Prostate gland (tissue), 2 donors: ENCODE results near the gene COL13A1. TPM values are rescaled to one million over a fixed set of nuclear protein-coding genes. Genes with fewer than 3 reads are reported as not detected.

Experiments used
- DNase-seq: peaks from one replicate; pipeline ENCODE4 v3.0.0-alpha.2; 2019; ENCODE audit warnings: low spot score
- H3K27ac ChIP-seq, 2 donors: fragments of 200-600 bp; sonication (generic); 2 replicates each; pipeline ENCODE4 v1.5.1; 2017 to 2019
- H3K27me3 ChIP-seq: fragments of 200-600 bp; sonication (generic); replicated peaks from 2 replicates; pipeline ENCODE4 v1.5.1; 2019; ENCODE audit not compliant: insufficient read depth
- H3K36me3 ChIP-seq, 2 donors: fragments of 200-600 bp; sonication (generic); 1 replicate in 1 of 2; 2 replicates in 1 of 2; pipeline versions ENCODE4 v1.5.1 to v1.8.1; 2017 to 2019
- H3K4me1 ChIP-seq: fragments of 200-600 bp; sonication (generic); replicated peaks from 2 replicates; pipeline ENCODE4 v1.5.1; 2019
- H3K4me3 ChIP-seq, 2 donors: fragments of 200-600 bp; sonication (generic); 2 replicates each; pipeline ENCODE4 v1.5.1; 2017 to 2019
- H3K9me3 ChIP-seq: fragments of 200-600 bp; sonication (generic); 2 replicates; pipeline ENCODE4 v1.5.1; 2017
- CTCF ChIP-seq, 4 experiments: fragments of 200-600 bp in 2 of 4; fragments of 450-650 bp in 2 of 4; sonication (generic) in 2 of 4; IDR thresholded peaks; 1 replicate in 3 of 4; 2 replicates in 1 of 4; pipeline ENCODE4 v1.5.1; 2016 to 2019; ENCODE audit warnings: antibody characterized with exemption in 4 of 4, mild to moderate bottlenecking in 2 of 4, moderate library complexity in 2 of 4
- POLR2A ChIP-seq: fragments of 450-650 bp; IDR thresholded peaks from one replicate; pipeline ENCODE4 v1.6.1; 2016; ENCODE audit warnings: antibody characterized with exemption, mild to moderate bottlenecking
- POLR2AphosphoS5 ChIP-seq: sonication (generic); formaldehyde crosslinking; IDR thresholded peaks from one replicate; pipeline ENCODE4 v1.6.1; 2017; ENCODE audit warnings: antibody characterized with exemption
- WGBS: methylation state at CpG from one replicate; pipeline ENCODE4 v1.1.5; 2018; 5-methylcytosine and 5-hydroxymethylcytosine counted together
- intact Hi-C: fragments of 100-400 bp; cut with DNase I; formaldehyde crosslinking; loops from one replicate; pipeline ENCODE4 v1.14.2; 2022
- total RNA-seq, 2 donors: library from RNA; depleted of rRNA; stranded (reverse); fragments of >200 nt; gene quantifications; one replicate each; pipeline ENCODE4 v1.1.0, GENCODE V29; 2016

The COL13A1 gene
- total RNA-seq, 2 donors from 2014 or later, result 2.1 to 3.0 TPM

DNA sequence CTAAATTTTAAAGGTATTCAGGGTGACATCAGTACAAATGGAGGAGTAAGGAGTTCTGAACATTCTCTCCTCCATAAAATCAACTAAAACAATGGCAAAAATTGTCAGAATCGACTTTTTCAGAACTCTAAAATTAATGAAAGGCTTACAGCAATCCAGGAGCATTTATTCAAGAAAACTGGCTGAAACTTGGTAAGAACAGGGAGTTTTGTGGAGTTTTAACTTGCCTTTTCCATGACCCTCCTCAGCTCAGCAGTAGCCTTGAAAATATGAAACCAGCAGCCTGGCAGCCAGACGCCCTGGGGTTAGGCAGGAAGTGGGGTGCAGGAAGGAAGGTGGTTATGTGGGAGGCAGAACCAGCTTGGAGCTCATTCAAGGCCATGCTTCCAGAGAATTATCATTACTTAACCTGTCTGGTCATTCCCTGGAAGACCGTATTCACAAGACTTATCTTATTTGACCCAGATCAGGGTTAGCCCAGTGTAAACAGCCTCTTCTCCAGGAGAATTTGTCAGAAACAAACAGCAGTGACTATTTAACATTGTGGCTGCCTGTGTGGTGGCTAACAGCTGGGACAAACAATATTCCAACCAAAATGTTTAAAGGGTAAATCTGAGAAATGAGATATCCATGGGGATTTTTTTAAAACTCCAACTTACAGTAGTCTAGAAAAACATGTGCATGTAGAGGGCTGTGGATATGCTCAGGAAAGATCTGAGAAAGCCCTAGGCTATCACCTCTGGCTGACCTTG lies 175.3 kb downstream of the COL13A1 start:
- Histone ChIP-seq H3K36me3 (no peaks in the 10 kb centered on the region), H3K4me1 (no peaks in the 10 kb centered on the region), H3K27ac (no peak overlapping the region), H3K27me3 (no peaks in the 10 kb centered on the region), H3K9me3 (no peaks in the 10 kb centered on the region), H3K4me3 (no peak overlapping the region)
- no peak for TF ChIP-seq POLR2A
- intact Hi-C loops, result no loop called here
- DNase-seq, result no peak
- WGBS, result 72% methylated on average over 3 of the region's 3 CpGs

- intact Hi-C loops, result no loop called here
- H3K9me3 ChIP-seq, result no peaks in the 10 kb centered on the region
- no peak for TF ChIP-seq POLR2A
- TF ChIP-seq POLR2AphosphoS5, result no peak
- no peak for TF ChIP-seq CTCF (IDR thresholded peaks at IDR 0.05)
These were observed 177.5 kb downstream of the COL13A1 start for GRCh38 chr10:69979174-69979573.

DNA sequence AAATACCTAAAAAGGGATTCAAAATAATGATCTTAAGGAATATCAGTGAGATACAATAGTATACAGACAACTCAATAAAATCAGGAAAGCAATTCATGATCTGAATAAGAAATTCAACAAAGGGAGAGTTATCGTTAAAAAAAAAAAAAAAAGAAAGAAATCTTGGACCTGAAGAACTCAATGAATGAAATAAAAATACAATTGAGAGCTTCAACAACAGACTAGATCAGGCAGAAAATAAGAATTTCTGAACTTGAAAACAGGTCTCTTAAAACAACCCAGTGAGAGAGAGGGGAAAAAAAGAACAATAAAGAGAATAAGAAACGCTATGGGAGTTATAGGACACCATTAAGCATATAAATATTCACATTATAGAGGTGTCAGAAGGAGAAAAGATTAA lies 179.0 kb downstream of the COL13A1 start:
- H3K4me3 ChIP-seq, result no peak overlapping the region
- no peak for DNase-seq
- intact Hi-C loops, result no loop called here
- TF ChIP-seq POLR2A (no peak), CTCF (IDR thresholded peaks at IDR 0.05) (no peak), POLR2AphosphoS5 (no peak)
- no peaks in the 10 kb centered on the region for H3K36me3 ChIP-seq
- no peaks in the 10 kb centered on the region for H3K9me3 ChIP-seq
- H3K27me3 ChIP-seq, result no peaks in the 10 kb centered on the region
- no peaks in the 10 kb centered on the region for H3K4me1 ChIP-seq
- no peak overlapping the region for H3K27ac ChIP-seq
- WGBS, result 82% methylated on average over 2 of the region's 2 CpGs

More at GRCh38 chr10:69979174-69979573, 177.5 kb downstream of the COL13A1 start:
- no peaks in the 10 kb centered on the region for H3K36me3 ChIP-seq
- H3K27me3 ChIP-seq, result no peaks in the 10 kb centered on the region
- H3K4me3 ChIP-seq, result no peak overlapping the region
- no peaks in the 10 kb centered on the region for H3K4me1 ChIP-seq
- DNase-seq, result no peak
- H3K27ac ChIP-seq, result no peak overlapping the region

- intact Hi-C loops, result no loop called here
- H3K4me3 ChIP-seq, result no peak overlapping the region
- TF ChIP-seq POLR2A (no peak), POLR2AphosphoS5 (no peak), CTCF (IDR thresholded peaks at IDR 0.05) (no peak)
- H3K27ac ChIP-seq, result no peak overlapping the region
- no peaks in the 10 kb centered on the region for H3K27me3 ChIP-seq
- no peaks in the 10 kb centered on the region for H3K9me3 ChIP-seq
- DNase-seq, result no peak
- H3K36me3 ChIP-seq, result no peaks in the 10 kb centered on the region
- WGBS, result 53% methylated on average over 2 of the region's 2 CpGs
- H3K4me1 ChIP-seq, result no peaks in the 10 kb centered on the region
These were observed 186.4 kb downstream of the COL13A1 start for GRCh38 chr10:69988094-69988493.

- no peak overlapping the region for H3K27ac ChIP-seq
- H3K27me3 ChIP-seq, result no peaks in the 10 kb centered on the region
- H3K9me3 ChIP-seq, result no peaks in the 10 kb centered on the region
- no peak for DNase-seq
- no peaks in the 10 kb centered on the region for H3K36me3 ChIP-seq
- whole genome bisulfite sequencing, result 49% methylated on average over 2 of the region's 2 CpGs
- H3K4me3 ChIP-seq, result no peak overlapping the region
- no peaks in the 10 kb centered on the region for H3K4me1 ChIP-seq
- intact Hi-C loops, result no loop called here
- TF ChIP-seq CTCF (IDR thresholded peaks at IDR 0.05), result no peak
- no peak for TF ChIP-seq POLR2AphosphoS5
- no peak for TF ChIP-seq POLR2A
These were observed 189.4 kb downstream of the COL13A1 start for GRCh38 chr10:69991151-69991550.
